HG02798 (cell line): ENCODE results near the gene ADCY1.

Experiments used
- ATAC-seq: cut with Tn5 transposase; IDR thresholded peaks from one replicate; pipeline ENCODE4 v1.9.1; 2021; ENCODE audit warnings: mild to moderate bottlenecking; ENCODE audit not compliant: unreplicated experiment, poor library complexity

Gene ADCY1

DNA sequence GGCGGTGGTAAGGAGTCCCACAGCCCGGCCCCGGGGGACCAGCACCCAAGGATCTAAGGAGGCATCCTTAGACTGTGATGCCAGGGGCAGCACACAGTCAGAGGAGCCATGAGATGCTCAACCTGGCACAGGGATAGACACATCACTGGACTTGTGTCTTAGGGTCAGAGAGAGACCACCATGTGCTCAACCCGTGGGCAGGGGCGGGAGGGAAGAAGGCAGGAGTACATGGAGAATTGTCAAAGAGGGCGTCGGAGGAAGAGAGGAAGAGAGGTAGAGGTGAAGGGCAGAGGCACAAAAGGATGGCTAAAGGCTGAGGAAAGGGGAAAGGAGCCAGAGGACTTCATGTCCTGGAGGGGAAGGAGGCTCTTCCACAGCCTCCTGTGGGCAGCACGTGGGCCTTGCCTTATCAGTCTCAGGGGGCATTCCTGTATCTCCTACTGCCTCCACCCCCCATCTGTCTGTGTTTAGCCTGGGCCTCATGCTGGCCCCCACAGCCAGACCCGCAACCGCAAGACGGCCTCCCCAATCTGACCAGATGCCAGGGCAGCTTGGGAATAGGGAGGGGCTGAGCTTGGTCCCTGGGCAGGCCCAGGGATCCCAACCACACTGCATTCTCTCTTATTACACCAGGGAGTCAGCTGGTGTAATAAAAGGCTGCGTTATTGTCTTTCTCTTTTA lies 2.2 kb downstream of the ADCY1 start:
- ATAC-seq, result no peak

DNA sequence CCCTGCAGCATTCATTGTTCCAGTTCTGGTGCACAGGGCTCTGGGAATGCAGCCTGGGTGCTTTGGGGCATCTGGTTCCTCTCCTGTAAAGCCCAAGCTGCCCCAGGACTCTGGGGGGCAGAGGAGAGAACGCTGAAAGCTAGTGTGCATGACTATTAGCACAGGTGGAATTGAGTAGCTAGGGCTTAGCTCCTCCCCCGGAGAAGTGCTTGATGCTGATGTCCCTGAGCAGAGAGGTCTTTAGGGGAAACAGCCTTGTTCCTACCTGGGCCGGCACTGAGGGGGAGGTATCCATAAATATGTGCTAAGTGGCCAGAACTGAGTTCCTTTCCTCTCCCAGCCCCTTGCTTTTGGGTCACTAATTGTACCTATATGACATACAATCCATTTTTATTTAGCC lies 3.9 kb downstream of the ADCY1 start:
- ATAC-seq, result no peak

DNA sequence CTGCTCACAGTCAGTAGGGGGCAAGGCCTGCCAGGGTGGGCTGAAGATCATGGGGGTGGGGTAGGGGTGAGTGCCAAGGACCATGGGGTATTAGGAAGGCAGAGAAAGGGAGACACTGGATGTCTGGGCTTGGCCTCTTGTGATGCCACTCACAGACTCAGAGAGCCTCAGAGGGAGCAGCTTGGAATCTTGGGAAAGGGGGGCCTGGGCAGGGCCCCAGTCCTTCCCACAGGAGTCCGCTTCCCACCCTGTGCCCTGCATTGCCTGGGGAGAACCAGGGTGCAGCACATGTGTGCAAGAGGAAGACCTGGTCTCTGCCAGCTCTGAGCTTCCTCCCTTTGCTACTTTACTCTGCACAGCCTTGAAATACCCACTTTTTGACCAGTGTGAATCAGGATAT lies 4.3 kb downstream of the ADCY1 start:
- ATAC-seq, result no peak

DNA sequence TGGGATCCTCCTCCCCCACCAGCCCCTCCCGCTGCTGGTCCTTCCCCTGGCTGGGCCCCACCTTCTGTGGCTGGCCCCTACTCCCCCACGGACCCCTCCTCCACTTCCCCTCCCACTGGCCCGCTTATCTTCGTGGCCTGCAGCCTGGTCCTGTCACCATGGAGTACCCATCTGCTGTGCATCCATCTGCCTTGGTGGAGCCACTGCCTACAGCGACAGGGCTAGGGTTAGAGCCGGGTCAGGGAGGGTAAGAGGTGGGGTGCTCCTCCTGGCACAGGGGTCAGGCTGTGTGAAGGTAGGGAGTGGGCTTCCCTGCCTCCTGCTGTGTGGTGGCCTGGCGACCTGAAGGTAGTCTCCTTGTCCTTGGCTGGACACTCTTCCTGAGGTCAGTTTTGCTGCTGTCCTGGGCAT lies 5.2 kb downstream of the ADCY1 start:
- no peak for ATAC-seq

DNA sequence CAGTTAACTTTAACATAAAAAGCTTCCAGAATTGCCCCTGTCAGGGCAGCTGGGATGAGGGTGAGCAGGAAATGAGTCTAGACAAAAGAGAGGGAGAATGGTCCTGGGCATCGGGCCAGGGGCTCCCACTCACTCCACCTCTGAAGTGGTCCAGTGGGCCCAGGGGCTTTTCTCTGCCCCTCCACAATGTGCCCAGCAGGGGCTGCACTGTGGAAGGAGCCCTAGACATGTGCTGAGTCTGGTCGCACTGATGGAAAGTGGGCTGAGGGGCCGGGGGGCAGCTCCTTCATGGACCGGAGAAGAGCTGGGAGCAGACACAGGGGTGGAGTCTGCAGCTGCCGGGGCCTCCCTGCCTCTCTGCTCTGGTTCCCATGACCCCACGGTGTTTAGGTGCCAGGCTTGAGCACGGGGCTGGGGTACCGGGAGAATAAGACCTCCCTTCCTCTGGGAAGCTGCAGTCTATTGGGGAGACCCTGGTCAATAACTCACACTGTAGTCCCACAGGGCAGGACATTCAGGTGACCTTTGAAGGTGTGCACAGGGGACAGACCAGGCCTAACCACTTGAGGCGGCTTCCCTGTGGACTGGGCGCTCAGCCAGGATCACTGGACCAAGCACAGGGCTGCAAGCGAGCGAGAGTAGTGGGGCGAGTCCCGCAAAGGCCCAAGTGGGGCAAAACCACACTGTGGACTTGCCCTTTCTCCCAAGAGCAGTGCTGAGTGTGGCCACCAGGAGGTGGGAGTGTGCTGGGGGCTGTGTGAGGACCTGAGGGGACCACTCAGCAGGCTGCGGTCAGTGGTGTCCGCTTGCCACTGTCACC lies 6.1 kb downstream of the ADCY1 start:
- no peak for ATAC-seq

DNA sequence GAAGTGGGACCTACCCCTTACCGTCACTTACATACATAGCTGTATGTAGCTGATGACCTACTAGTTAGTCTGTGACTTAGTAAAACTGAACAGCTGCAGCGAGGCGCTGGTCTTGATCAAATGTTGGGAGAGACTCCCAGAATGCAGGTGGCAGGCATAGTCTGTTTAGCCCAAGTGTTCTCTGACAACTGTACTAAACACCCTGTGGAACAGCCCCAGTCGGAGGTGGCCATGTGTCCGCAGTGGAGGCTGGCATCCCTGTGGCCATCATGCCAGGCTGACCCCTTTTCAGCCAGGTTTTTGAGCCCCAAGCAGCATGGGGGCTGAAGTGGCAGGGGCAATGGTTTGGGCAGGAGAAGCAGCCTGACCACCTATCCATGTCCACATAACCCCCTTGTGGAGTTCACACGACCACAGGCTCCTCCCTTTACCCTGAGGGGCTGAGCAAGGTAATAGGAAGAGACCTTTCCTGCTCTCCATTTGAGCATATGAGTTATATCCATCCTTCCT lies 7.2 kb downstream of the ADCY1 start:
- ATAC-seq, result no peak

DNA sequence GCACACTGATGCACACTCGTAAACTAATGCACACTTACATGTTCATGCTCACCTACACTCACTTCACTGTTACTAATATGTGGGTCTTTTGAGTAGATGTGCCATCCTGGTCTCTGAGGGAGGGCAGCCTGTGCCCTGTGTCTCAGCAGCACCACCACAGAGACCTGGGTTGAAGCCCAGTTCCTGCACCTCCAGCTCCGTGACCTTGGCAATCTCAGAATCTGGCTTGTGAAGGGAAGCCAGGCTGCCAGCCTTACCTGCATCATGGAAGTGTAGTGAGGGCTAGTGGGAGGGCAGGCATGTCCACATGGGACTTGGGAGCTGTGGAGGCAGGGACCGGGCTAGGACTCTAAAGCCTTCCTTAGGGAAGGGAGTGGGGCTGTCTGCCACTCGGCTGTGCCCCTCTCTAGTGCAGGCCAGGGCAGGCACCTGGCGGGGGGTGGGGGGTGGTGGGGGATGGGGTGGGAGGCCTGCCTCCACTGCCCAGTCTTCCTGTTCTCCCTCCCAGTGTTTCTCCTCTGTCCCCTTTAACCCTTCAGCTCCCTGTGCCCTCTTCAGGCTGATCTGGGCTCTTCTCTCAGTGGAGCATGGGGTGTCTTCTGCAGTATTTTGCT lies 8.1 kb downstream of the ADCY1 start:
- ATAC-seq, result no peak

DNA sequence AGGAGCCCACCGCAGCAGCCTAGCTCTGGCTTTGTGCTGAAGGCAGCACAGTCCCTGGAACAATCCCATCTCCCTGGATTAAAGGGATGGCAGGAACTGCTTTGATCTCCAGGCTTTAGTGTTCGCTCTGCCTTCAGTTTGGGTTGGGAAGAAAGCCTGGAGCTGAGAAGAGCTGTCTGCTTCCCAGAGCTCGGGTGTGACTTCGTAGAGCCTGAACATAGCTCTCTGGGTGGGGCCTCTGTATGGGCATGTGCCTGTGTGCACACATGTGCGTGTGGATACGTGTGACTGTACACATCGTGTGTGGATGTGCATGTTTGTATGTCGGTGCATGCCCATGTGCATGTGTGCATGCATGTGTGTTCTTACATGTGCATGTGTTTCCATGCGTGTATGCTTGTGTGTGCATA lies 8.7 kb downstream of the ADCY1 start:
- ATAC-seq, result no peak

DNA sequence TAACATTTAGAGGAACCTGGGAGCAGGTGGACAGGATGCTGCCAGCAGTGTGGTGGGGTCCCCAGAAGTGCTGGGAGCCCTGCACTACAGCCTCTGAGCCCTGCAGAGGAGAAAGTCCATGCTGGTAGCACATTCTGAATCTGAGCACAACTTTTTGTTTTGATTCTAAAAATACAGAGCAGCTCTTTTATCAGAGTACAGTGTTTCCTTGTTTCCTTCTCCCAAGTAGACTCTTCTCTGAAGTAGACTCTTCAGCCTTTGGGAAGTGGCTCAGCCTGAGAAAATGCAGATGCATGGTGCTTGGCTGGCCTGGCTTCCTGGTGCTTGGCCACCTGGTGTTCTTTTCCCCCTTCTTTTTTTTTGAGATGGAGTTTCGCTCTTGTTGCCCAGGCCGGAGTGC lies 9.1 kb downstream of the ADCY1 start:
- no peak for ATAC-seq

DNA sequence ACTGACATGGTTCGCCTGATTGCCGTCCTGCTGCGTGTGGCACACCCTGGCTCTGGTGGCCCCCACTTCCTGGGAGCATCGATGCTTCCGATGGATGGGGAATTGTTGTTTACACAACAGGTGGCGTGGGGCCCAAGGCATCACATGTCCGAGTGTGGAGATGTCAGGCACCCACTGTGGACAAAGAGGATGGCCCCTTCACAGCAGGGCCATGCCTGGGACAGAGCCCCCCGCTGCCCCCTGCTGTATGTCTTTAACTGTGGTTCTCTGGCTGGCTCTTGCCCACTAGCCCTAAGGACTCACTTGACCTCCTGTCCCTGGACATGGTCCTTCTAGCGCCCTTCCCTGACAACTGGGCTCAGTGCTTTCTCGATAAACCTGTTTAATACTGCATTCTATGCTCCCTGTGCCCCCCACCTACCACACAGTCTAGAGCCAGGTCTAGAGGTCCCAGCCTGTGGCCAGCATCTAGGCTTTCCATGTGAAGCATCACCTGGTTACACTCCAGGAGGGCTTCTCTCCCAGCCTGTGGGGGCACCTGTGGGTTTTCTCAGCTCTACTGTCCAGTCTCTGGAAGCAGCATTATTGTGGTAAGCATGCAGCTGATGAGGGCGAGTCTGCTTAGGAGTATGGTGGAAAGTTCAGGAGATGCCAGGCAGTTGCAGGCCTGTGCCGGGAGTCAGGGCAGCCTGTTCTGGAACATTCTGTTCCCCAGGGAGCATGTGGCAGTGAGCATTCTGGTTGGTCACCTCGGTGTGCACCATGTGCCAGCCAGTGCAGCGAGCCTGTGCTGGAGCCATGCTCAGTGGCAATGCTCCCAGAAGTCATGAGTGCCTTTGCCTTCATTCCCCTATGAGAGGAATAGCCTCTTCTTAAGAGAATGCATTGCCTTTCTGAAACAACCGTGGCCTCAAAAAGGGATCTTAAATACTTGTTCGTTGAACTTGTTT lies 10.4 kb downstream of the ADCY1 start:
- ATAC-seq, result no peak

DNA sequence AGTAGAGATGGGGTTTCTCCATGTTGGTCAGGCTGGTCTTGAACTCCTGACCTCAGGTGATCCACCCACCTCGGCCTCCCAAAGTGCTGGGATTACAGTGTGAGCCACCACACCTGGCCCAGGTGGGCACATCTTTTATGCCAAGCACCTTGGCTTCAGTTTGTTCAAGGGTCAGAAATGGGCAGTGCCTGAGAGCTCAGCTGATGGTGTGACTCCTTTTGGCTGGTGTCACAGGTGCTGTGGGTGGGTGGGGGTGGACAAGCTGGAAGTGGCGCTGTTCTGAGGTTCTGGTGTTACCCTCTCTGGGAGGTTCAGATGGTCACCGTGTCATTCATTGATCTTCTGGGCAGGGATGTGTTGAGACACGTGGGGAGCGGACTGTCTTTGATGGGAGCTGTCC lies 11.5 kb downstream of the ADCY1 start:
- ATAC-seq, result no peak

DNA sequence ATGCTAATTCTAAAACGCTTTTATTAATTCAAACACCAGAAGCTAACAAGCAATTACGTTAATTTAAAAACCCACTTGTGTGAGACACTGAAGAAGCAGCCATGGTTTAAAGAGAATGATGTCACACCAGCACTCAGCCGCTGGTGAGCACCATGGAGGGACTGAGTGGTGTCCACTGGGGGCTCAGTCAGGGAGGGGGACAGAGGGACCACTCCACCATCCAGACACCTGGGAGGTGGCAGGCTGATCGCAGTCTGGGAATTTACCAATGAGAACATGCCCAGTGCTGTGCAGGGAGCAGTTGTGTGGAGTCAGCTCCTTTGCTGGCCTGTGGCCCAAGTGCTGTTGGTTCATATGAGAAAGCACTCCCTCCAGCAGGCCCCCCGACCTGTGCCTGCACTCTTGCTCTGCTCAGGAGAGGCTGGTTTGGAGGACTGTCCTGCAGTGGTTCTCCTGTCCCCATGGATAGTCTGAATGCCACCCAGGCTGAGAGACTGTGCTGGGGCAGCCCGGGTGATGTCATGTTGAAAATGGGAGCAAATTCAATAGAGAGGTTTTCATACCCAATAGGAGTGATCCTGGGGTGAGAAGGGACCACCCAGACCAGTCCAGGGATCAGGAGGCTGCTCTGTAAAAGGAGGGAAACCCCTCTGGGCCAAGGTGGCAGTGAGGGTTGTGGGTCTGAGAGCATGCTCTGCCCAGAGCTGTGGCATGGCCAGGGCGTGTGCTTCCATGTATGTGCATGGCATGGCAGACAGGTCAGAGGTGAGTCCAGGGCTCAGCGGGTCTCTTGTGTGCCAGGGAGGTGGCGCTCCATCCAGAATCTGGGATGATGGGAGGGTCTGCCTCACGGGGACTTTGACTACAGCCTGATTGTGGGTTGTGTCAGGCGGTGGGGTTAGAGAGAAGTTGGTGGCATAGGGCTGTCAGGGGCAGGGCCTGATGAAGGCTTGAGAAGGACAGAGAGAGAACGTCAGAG lies 12.7 kb downstream of the ADCY1 start:
- ATAC-seq, result no peak

DNA sequence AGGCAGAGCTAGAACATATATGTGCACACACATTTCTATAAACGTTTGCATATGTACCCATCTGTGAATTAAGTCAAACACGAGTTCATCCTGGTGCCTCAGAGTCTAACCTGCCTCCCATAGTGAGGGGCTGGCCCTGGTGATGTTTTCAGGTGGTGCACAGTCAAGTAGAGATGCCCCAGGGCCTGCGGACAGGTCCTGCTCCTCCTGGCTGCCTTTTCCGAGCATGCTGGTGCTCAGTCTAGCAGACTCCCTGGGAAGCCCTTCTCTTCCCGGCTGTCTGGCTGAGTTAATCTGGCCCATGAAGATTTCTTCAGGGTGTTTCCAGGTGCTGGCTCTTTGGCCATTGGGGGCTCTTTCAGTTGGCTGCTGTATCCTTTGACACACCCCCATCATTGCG lies 14.3 kb downstream of the ADCY1 start:
- no peak for ATAC-seq

DNA sequence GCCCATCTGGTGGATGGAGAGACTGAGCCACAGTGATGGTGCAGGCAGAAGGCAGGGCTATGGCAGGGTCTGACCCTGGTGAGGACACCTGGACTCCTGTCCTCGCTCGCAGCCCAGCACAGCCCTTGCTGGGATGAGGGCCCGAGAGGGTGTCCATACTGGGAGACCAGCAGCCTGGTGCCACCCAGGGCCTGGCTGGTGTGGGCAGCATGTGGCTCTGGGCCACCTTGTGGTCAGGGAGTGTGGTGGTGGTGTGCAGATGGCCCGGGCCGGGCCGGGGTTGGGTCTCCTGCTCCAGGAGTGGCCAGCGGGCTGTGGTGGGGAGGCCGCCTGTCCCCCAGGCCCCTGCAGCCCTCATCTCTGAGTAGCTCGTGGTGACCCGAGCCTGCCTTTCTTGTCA lies 14.9 kb downstream of the ADCY1 start:
- ATAC-seq, result no peak

DNA sequence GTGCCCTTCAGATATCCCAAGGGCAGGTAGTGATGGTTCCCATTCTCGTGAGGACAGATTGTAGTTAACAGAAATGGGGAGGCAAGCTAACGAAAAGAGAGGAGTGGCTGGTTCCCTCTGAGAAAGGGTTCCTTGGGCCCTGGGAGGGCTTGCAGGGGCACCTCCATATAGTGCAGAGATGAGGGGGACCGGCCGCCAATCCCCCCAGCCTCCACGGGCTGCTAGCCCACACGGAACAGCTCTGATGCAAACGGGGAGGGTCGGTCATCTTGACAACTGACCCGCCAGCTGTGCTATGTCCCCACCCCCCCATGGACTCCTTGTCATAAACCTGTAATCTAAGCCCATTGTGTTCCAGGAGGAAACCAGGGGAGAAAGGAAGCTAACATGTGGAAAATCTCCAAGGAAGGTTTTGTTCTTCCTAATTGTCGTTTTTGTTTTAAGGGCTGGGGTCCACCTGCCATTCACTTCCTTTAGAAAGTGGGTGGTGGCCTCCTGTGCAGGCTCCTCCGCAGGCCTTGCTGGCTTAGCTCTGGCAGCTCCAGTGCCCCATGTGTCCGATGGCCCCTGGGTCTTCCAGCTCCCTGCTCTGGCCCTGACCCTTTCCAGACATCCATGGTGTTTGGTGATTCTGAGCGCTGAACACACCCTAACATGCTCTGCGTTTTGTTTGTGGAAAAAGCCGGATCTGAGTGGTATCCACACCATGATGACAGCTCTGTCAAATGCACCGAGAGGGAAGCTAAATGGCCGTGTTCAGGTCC lies 15.9 kb downstream of the ADCY1 start:
- no peak for ATAC-seq

DNA sequence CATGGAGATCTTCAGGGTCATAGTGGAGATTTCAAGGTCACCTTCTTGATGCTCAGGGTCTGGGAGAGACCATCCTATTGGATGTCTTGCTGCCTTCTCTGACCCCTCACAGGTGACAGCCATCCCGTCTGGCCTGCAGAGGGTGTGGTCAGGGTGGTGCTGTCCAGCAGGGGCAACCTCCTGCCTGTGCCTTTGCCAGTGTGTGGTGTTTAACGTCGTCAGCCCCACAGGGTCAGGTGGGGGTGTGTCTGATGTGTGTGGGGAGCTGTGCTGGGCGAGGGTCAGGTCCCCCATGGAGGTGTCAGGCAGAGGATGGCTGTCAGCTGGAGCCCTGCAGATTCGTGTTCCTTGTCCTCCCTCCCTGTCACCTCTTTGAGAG lies 16.5 kb downstream of the ADCY1 start:
- no peak for ATAC-seq

DNA sequence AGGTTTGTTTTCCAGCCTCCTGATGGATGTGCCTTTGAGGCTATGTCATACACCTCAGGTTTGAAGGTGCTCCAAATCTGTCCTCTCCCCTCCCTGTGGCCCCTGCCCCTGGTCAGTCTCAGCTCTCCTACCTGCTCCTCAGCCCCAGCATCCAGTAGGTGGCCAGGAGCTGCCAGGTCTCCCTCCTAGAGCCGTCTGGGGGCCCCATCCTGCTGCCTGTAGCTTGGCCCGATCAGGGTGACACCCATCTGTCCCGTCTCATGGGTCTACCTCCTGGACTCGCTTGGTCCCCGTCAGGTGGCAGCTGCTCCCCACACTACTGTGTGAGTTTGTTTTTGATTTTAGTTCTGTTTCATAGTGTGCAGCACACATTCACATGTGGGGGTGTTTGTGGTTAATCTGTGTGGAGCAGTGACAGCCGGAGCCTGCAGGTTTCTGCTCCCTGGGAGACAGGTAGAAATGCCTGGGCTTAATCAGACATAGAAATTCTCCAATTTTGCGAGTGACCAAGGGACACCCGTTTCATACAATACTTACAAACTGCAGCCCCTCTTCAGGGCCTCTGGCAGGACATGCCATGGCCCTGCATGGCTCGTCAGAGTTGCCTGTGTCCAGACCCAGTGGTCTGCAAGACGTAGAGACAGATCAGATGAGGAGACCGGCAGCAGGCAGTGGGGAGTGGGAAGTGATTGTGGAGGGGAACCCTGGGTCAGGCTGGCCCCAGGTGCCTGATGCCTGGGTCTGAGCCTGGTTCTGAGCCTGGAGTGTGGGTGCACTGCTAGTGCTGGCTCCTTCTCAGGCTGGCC lies 17.1 kb downstream of the ADCY1 start:
- no peak for ATAC-seq
